ENCODE results near the gene UNC13B. TPM values are rescaled to one million over a fixed set of nuclear protein-coding genes. Genes with fewer than 3 reads are reported as not detected.

The UNC13B gene
- total RNA-seq, 1 experiment from 2014 or later = 49.3 TPM

GRCh38 chr9:35295369-35296036 is 133.7 kb downstream of the UNC13B start (continued):
- TF ChIP-seq KAT7 (CRISPR knock-in tag; IDR thresholded peaks at IDR 0.05; ENCODE audit: borderline replicate concordance) (no peak), SOX15 (CRISPR knock-in tag; IDR thresholded peaks at IDR 0.05) (no peak), ZNF423 (CRISPR knock-in tag; IDR thresholded peaks at IDR 0.05) (no peak), ATF1 (CRISPR knock-in tag; IDR thresholded peaks at IDR 0.05) (no peak), ZNF512 (CRISPR knock-in tag; IDR thresholded peaks at IDR 0.05; ENCODE audit: borderline replicate concordance) (no peak), ZNF671 (CRISPR knock-in tag; IDR thresholded peaks at IDR 0.05) (no peak), CDX4 (CRISPR knock-in tag; IDR thresholded peaks at IDR 0.05; ENCODE audit: borderline replicate concordance) (no peak)
- TF ChIP-seq, protein P1, sequence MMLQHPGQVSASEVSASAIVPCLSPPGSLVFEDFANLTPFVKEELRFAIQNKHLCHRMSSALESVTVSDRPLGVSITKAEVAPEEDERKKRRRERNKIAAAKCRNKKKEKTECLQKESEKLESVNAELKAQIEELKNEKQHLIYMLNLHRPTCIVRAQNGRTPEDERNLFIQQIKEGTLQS (CRISPR knock-in tag; conservative IDR thresholded peaks at IDR 0.05) = no peak

- ChIA-PET CTCF (interaction anchor here (1.0 kb wide), 1 partner anchor 23 kb away, joined by 5 read pairs; no protein-coding TSS in a partner anchor), POLR2A (no interaction called here)
- Mint-ChIP-seq H3K36me3 (peaks cover 8% of the 10 kb centered on the region), H3K4me1 (peaks cover 4% of the 10 kb centered on the region; the same call in 1 of the 2 replicates), H3K4me3 (no peak overlapping the region), H3K9me3 (peaks cover 5% of the 10 kb centered on the region), H3K27ac (no peak overlapping the region), H3K27me3 (ENCODE audit: low read depth) (no peaks in the 10 kb centered on the region)
- DNase-seq (ENCODE audit: low spot score) (no peak), ATAC-seq (no peak)
- TF ChIP-seq MLX (CRISPR knock-in tag; IDR thresholded peaks at IDR 0.05) = no peak
- no peak for TF ChIP-seq ETV6 (CRISPR knock-in tag; IDR thresholded peaks at IDR 0.05)
- no peak for TF ChIP-seq NR2C2 (CRISPR knock-in tag; IDR thresholded peaks at IDR 0.05)
- TF ChIP-seq ZBTB43 (CRISPR knock-in tag; IDR thresholded peaks at IDR 0.05) = no peak
Observed at GRCh38 chr9:35303567-35303966, 141.8 kb downstream of the UNC13B start.

DNA sequence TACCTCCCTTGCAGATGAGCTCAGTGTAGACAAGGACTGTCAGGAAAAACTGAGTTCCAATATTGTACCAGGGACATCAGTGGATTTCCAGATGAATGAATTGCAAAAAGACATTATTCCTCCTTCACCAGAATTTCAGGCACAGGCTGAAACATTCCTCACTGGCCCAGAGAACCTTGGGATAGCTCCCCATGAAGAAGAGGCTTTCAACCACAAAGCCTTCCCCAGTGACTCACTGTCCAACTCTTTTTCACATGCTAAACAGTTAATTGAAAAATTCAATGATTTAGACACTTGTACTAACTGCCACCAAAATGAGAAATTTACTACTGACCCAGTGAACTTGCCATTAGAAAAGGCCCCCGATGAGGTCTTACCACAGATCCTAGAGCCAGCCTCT is 144.5 kb downstream of the UNC13B start:
- ATAC-seq (no peak), DNase-seq (ENCODE audit: low spot score) (no peak)
- no peak overlapping the region for H3K4me3 Mint-ChIP-seq
- H3K9me3 Mint-ChIP-seq = peaks cover 5% of the 10 kb centered on the region
- POLR2A ChIA-PET = interaction anchor here (1.5 kb wide), 1 partner anchor 12 kb away, joined by 3 read pairs; no protein-coding TSS in a partner anchor
- no peak overlapping the region for H3K27ac Mint-ChIP-seq
- TF ChIP-seq, protein P2, sequence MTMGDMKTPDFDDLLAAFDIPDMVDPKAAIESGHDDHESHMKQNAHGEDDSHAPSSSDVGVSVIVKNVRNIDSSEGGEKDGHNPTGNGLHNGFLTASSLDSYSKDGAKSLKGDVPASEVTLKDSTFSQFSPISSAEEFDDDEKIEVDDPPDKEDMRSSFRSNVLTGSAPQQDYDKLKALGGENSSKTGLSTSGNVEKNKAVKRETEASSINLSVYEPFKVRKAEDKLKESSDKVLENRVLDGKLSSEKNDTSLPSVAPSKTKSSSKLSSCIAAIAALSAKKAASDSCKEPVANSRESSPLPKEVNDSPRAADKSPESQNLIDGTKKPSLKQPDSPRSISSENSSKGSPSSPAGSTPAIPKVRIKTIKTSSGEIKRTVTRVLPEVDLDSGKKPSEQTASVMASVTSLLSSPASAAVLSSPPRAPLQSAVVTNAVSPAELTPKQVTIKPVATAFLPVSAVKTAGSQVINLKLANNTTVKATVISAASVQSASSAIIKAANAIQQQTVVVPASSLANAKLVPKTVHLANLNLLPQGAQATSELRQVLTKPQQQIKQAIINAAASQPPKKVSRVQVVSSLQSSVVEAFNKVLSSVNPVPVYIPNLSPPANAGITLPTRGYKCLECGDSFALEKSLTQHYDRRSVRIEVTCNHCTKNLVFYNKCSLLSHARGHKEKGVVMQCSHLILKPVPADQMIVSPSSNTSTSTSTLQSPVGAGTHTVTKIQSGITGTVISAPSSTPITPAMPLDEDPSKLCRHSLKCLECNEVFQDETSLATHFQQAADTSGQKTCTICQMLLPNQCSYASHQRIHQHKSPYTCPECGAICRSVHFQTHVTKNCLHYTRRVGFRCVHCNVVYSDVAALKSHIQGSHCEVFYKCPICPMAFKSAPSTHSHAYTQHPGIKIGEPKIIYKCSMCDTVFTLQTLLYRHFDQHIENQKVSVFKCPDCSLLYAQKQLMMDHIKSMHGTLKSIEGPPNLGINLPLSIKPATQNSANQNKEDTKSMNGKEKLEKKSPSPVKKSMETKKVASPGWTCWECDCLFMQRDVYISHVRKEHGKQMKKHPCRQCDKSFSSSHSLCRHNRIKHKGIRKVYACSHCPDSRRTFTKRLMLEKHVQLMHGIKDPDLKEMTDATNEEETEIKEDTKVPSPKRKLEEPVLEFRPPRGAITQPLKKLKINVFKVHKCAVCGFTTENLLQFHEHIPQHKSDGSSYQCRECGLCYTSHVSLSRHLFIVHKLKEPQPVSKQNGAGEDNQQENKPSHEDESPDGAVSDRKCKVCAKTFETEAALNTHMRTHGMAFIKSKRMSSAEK (CRISPR knock-in tag; IDR thresholded peaks at IDR 0.05; ENCODE audit: borderline replicate concordance) = no peak
- TF ChIP-seq NFATC4 (CRISPR knock-in tag; IDR thresholded peaks at IDR 0.05) (no peak), SMAD3 (CRISPR knock-in tag; IDR thresholded peaks at IDR 0.05; ENCODE audit: borderline replicate concordance) (no peak), GRHL2 (CRISPR knock-in tag; IDR thresholded peaks at IDR 0.05; ENCODE audit: insufficient replicate concordance, severe bottlenecking) (no peak), USF2 (CRISPR knock-in tag; IDR thresholded peaks at IDR 0.05) (no peak), KAT7 (CRISPR knock-in tag; IDR thresholded peaks at IDR 0.05; ENCODE audit: borderline replicate concordance) (no peak)
- peaks cover 3% of the 10 kb centered on the region; the same call in 1 of the 2 replicates for H3K36me3 Mint-ChIP-seq
- CTCF ChIA-PET = no interaction called here
- H3K4me1 Mint-ChIP-seq = no peaks in the 10 kb centered on the region
- H3K27me3 Mint-ChIP-seq (ENCODE audit: low read depth) = no peaks in the 10 kb centered on the region
